ENCODE data around the gene TNS2. TPM values are rescaled to one million over a fixed set of nuclear protein-coding genes. Genes with fewer than 3 reads are reported as not detected.

The TNS2 gene
- total RNA-seq, 4 donors from 2014 or later: 97.7 to 444 (median 154) TPM

DNA sequence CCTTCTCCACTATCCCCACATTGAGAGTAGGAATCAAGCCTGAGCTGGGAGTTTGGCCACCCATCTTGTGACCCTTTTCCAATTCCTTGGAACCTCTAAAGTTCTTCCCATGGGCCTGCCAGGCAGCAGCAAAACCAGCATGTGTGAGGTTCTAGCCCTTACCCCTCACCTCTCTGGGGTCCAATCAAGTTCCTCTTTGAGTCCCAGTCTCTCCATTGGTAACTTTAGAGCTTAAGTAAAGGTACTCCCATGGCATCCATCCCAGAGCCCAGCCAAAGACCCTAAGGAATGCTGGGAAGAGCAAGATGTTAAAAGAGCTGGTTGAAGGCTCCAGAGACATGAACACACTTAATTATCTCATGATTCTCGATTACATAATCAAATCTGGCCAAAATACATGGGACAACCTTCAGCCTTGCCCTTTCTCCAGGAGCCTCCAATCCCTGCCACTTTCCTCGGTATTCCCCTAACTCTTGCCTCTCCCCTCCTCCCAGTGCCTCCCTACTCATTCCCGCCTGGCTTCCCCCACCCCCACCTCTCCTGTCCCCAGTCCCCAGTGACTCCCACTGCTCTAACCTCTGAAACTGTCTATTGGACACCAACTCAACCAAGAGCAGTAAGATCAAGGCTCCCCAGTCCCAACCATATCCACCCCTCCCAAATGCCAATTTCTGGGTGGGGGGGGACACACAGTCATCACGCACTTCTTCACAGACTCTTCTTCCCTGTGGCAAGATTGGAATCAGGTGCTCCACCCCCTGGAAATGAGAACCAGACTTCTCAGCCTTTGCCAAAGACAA is 4.8 kb upstream of the TNS2 start:
- TF ChIP-seq, protein P1, sequence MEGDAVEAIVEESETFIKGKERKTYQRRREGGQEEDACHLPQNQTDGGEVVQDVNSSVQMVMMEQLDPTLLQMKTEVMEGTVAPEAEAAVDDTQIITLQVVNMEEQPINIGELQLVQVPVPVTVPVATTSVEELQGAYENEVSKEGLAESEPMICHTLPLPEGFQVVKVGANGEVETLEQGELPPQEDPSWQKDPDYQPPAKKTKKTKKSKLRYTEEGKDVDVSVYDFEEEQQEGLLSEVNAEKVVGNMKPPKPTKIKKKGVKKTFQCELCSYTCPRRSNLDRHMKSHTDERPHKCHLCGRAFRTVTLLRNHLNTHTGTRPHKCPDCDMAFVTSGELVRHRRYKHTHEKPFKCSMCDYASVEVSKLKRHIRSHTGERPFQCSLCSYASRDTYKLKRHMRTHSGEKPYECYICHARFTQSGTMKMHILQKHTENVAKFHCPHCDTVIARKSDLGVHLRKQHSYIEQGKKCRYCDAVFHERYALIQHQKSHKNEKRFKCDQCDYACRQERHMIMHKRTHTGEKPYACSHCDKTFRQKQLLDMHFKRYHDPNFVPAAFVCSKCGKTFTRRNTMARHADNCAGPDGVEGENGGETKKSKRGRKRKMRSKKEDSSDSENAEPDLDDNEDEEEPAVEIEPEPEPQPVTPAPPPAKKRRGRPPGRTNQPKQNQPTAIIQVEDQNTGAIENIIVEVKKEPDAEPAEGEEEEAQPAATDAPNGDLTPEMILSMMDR (IDR thresholded peaks at IDR 0.05): no peak
- no peak for ATAC-seq (ENCODE audit: low FRiP score)
- no peak for DNase-seq (ENCODE audit: low spot score)

DNA sequence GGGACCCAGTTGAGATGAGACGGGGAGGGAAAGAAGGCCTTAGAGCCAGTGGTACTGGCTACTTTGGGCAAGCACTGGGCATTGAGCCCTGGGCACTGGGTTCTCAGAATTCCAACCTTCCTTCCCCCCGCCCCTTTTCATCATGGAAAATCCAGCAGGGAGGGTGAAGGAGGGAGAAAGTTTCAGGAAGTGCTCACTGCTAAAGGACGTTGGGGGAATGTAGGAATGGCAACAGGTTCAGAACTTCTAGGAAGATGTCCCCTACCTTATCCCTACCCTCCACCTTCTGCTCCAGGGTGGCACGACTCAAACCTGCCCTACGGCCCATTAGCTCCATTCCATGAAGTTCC is 4.2 kb upstream of the TNS2 start:
- no peak for ATAC-seq (ENCODE audit: low FRiP score)
- TF ChIP-seq, protein P1 (IDR thresholded peaks at IDR 0.05): no peak
- DNase-seq (ENCODE audit: low spot score): no peak

DNA sequence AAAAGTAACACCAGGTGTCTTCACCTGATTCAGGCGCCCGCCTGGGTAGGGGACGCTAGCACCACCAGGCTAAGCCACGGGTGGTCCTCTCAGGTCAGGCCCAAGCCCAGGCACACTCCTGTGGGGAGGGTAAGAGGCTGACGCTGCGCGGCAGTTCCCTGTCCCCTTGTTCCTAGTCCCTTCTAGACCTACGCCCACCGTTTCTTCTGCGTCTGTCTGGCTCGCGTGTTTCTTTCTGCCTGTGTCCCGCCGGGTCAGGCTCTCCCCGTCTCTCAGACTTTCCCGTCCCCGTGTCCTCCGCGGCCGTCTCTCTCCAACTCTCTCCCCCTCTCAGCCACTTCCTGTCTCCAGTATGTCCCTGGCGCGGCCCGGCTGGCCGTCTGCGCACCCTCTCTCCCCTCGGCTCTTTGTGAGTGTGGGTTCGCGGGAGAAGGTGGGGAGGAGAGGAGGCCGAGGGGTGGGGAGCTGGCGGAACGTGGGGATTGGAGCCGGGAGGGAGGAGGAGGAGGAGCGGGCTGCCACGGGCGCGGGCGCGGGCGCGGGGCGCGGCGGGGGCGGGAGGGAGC is 3.1 kb upstream of the TNS2 start:
- DNase-seq (ENCODE audit: low spot score): no peak
- TF ChIP-seq, protein P1 (IDR thresholded peaks at IDR 0.05): no peak
- ATAC-seq (ENCODE audit: low FRiP score): peak; percentile 1

DNA sequence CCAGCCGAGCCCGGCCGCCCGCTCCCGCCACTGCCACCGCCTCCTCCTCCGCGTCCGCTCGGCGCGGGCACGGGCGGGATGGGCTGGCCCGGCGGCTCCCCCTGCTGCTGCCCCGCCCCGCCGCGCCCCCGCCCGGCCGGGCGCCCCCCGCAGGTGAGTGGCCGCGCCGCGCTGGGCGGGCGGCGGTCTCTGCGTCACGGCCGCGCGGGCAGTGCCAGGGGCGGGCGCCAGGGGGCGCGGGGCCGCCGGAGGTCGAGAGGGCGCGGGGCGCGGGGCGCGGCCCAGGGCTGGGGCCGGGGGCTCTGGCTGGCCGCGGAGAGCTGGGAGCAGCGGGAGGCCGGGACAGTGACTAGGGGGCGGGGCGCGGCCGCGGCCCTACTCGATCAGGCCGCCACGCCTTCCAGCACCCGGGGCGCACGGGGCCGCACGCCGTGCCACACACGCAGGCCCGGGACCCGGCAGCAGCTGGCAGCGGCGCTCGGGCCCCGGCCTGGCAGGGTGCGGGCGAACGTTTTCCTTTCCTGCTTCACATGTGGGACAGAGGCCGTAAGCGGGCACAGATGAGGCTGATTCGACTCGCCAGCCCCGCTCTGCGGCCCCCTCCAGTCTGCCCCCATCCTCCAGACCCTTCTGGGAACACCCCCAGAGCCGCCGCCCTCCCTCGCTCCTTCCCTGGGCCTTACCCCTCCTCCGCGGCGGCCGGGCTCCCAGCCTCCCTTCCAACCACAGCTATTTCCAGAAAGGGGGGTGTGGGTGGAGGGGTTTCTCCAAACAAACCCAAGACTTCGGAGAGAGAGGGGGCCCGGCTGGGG is 2.4 kb upstream of the TNS2 start:
- ATAC-seq (ENCODE audit: low FRiP score): peak; percentile 70
- DNase-seq (ENCODE audit: low spot score): no peak
- TF ChIP-seq, protein P1 (IDR thresholded peaks at IDR 0.05): peak in 1 of 3 donors; percentile 24

DNA sequence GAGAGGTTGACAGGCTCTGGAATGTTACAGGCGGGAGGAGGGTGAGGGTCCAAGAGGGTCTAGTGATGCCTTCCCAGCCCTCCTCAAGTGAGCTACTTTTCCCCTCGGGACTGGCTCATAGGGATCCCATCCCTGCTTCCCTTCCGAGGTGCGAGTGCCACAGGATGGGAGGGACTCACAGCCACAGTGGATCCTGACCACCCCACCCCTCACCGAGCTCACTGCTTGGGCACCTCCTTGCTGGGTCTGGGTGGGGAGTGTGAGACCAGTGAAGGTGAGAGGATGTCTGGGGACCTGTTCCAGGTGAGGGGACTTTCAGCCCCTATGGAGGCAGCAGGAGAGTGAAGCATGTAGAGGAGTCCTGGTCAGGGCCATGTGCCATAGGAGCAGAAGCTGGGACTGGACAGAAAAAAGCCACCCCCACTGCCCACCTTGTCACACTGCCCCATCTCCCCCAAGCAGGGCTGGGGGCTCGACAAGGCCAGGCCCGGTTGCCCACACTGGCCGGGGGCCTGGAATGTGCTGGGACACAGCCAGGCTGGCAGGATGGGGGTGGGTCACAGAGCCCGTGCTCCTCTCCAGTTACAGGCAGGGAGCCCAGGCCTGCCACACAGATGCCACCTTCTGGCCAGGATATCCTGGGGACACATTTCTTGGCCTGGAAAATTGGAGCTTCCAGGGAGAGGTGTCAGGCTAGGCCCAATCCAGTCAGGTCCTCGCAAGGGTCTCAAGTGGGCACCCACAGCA is 1.7 kb upstream of the TNS2 start:
- TF ChIP-seq, protein P1 (IDR thresholded peaks at IDR 0.05): no peak
- no peak for ATAC-seq (ENCODE audit: low FRiP score)
- no peak for DNase-seq (ENCODE audit: low spot score)

DNA sequence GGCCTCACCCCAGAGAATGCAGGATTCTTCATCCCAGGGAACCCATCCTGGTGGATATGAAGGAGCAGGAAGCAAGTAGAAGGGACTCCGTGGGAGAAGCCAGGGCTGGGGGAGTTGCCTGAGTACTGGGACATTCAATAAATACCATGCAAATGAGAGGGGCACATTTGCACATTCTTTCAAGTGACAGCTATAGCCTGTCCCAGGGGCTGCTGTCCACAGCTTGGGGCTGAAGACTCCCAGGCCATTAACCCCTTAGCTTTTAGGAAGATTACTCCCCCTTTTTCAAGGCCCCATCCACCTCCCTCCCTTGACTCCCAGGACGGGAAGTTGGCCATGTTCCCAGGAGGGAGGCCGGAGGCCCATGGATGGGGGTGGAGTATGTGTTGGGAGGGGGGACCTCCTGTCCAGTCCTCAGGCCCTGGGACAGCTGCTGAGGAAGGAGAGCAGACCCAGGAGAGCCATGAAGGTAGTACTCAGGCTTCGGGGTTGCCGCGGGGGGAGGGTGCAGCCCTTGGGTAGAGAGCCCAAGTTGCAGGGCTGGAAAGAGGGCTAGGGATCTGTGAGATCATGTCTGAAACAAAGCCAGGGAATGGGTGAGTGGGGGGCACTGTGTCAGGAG is 974 bp upstream of the TNS2 start:
- DNase-seq (ENCODE audit: low spot score) (no peak), ATAC-seq (ENCODE audit: low FRiP score) (no peak)
- TF ChIP-seq, protein P1 (IDR thresholded peaks at IDR 0.05): no peak

All from omental fat pad (tissue), 4 donors.